Activated CD4-positive, CD25-positive, alpha-beta regulatory T cell treated with anti-CD3 and anti-CD28 coated beads, Interleukin-2, amount 50 U/mL, for 24 hours (primary cell): ENCODE measurements around the gene ACSL4.
"Not testable (repeated sequence)": the region's sequence is repeated elsewhere in the genome, so short reads cannot be mapped to it uniquely, and the experiment has no call there.

Experiments
- ATAC-seq, 2 donors: fragments of 150-1000 bp; cut with Tn5 transposase; one replicate each; pipeline ENCODE4 v1.10.0; 2021; ENCODE audit warnings: mild to moderate bottlenecking in 1 of 2, moderate library complexity in 1 of 2

ACSL4 gene

GRCh38 chrX:109732807-109733612 lies at the start of gene ACSL4:
TSS of gene ACSL4 (minus strand) at chrX:109733257. CDS start at chrX:109683363, 49,894 bp downstream.
- peak; percentile 75 to 84 for ATAC-seq

- ATAC-seq: no peak
These were observed 44.7 kb upstream of the ACSL4 start for GRCh38 chrX:109777749-109778148.

- no peak for ATAC-seq
These were observed 43.9 kb upstream of the ACSL4 start for GRCh38 chrX:109776986-109777385.

GRCh38 chrX:109776432-109776831 lies 43.4 kb upstream of the ACSL4 start:
- no peak for ATAC-seq

- ATAC-seq: no peak
These were observed 42.3 kb upstream of the ACSL4 start for GRCh38 chrX:109775386-109775785.

- peak; percentile 96 to 97 for ATAC-seq
These were observed 41.6 kb upstream of the ACSL4 start for GRCh38 chrX:109774706-109775105.

GRCh38 chrX:109774136-109774535 lies 41.1 kb upstream of the ACSL4 start:
- ATAC-seq: no peak

GRCh38 chrX:109773374-109773773 lies 40.3 kb upstream of the ACSL4 start:
- ATAC-seq: no peak

GRCh38 chrX:109770780-109771179 lies 37.7 kb upstream of the ACSL4 start:
- no peak for ATAC-seq

GRCh38 chrX:109760922-109761250 lies 27.8 kb upstream of the ACSL4 start:
- ATAC-seq: no peak

- ATAC-seq: no peak
These were observed 27.3 kb upstream of the ACSL4 start for GRCh38 chrX:109760209-109760921.

GRCh38 chrX:109753256-109753655 lies 20.2 kb upstream of the ACSL4 start:
- ATAC-seq: no peak

- no peak for ATAC-seq
These were observed 18.6 kb upstream of the ACSL4 start for GRCh38 chrX:109751698-109752097.

GRCh38 chrX:109749207-109749606 lies 16.1 kb upstream of the ACSL4 start:
- ATAC-seq: no peak

GRCh38 chrX:109747681-109748080 lies 14.6 kb upstream of the ACSL4 start:
- ATAC-seq: no peak

GRCh38 chrX:109742722-109743121 lies 9.7 kb upstream of the ACSL4 start:
- no peak for ATAC-seq

- not testable (repeated sequence) for ATAC-seq
These were observed 7.8 kb upstream of the ACSL4 start for GRCh38 chrX:109740896-109741295.

GRCh38 chrX:109740433-109740809 lies 7.4 kb upstream of the ACSL4 start:
- ATAC-seq: no peak

GRCh38 chrX:109739625-109740432 lies 6.8 kb upstream of the ACSL4 start:
- no peak for ATAC-seq

- ATAC-seq: no peak
These were observed 2.2 kb upstream of the ACSL4 start for GRCh38 chrX:109735202-109735744.

- no peak for ATAC-seq
These were observed 591 bp upstream of the ACSL4 start for GRCh38 chrX:109733613-109734083.

- peak; percentile 50 to 56 for ATAC-seq
These were observed 848 bp downstream of the ACSL4 start for GRCh38 chrX:109732017-109732801.
